Choroid plexus epithelial cell (primary cell): ENCODE measurements around the gene SUSD6.

Experiments used
- DNase-seq: peaks from one replicate; pipeline ENCODE4 v3.0.0-alpha.2; 2010; ENCODE audit warnings: low read depth
- H3K4me3 ChIP-seq: 2 replicates; pipeline ENCODE4 v1.5.1; 2011; ENCODE audit warnings: low read depth, mild to moderate bottlenecking, control low read depth, low read length, moderate library complexity
- CTCF ChIP-seq: conservative IDR thresholded peaks from 2 replicates; pipeline ENCODE4 v1.5.1; 2011; ENCODE audit warnings: low read depth, mild to moderate bottlenecking, control low read depth, inconsistent platforms, low read length, moderate library complexity

Gene SUSD6

GRCh38 chr14:69613312-69614073 is 2.1 kb downstream of the SUSD6 start:
- peak overlapping the region; percentile 71 for H3K4me3 ChIP-seq
- DNase-seq = no peak
- TF ChIP-seq CTCF = no peak

GRCh38 chr14:69614592-69614991 is 3.2 kb downstream of the SUSD6 start:
- H3K4me3 ChIP-seq = no peak overlapping the region
- no peak for DNase-seq
- TF ChIP-seq CTCF = no peak

- no peak for DNase-seq
- peak overlapping the region; percentile 45 for H3K4me3 ChIP-seq
- no peak for TF ChIP-seq CTCF
These were observed 3.7 kb downstream of the SUSD6 start for GRCh38 chr14:69615121-69615495.

GRCh38 chr14:69615496-69616407 is 4.4 kb downstream of the SUSD6 start:
- peak; percentile 9 for TF ChIP-seq CTCF
- H3K4me3 ChIP-seq = peak overlapping the region; percentile 45
- peak; percentile 91 for DNase-seq

GRCh38 chr14:69616408-69616773 is 5.0 kb downstream of the SUSD6 start:
- TF ChIP-seq CTCF = no peak
- DNase-seq = no peak
- H3K4me3 ChIP-seq = peak overlapping the region; percentile 45

- DNase-seq = no peak
- H3K4me3 ChIP-seq = no peak overlapping the region
- no peak for TF ChIP-seq CTCF
These were observed 6.4 kb downstream of the SUSD6 start for GRCh38 chr14:69617796-69618195.
